Brain pericyte (primary cell): ENCODE results near the gene RAB4B.
A peak's percentile ranks its signal among the peaks of the same experiment; 100 is the strongest.
"Not testable (repeated sequence)": the region's sequence is repeated elsewhere in the genome, so short reads cannot be mapped to it uniquely, and the experiment has no call there.

Experiments used
- DNase-seq: peaks from one replicate; pipeline ENCODE4 v3.0.0-alpha.2; 2012; ENCODE audit warnings: low read depth, low spot score

The RAB4B gene, protein sequence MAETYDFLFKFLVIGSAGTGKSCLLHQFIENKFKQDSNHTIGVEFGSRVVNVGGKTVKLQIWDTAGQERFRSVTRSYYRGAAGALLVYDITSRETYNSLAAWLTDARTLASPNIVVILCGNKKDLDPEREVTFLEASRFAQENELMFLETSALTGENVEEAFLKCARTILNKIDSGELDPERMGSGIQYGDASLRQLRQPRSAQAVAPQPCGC

DNA sequence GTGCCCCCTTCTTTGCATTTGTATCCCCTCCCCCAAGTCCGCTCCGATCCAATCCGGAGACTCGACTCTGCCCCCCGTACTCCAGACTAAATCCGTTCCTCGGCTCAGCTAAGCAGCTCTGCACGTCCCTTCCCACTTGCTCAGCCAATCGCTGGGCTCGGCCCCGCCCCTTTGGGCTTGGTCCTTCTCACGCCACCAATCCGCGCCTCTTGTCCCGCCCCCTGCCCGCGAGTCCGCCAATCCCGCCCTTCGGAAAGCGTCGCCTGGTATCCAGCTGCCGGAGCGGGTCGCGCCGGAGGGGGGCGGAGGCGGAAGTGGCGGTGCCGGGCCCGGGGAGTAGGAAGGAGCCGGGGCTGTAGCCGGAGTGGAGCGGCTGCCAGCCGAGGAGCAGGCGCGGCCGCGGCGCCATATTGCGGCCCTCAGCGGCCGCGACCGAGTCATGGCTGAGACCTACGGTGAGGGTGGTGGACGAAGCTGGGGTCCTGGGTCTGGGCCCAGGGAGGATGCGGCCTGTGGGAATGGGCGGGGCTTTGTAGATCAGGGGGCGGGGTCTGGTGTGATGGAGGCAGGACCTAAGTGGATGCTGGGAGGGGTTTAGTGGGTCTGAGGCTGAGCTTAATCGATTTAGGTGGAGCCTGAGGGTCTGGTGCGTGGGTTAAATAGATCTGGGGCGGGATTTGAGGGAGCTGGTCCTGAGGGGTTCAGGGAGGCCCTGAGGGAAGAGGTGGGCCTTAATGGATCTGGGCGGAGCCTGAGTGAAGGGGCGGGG, at the start of gene RAB4B:
RAB4B (plus strand) TSS at position 311 of the 769 bp plus-strand sequence; CDS start at position 440, 129 bp downstream.
- peak; percentile 99 for DNase-seq

DNA sequence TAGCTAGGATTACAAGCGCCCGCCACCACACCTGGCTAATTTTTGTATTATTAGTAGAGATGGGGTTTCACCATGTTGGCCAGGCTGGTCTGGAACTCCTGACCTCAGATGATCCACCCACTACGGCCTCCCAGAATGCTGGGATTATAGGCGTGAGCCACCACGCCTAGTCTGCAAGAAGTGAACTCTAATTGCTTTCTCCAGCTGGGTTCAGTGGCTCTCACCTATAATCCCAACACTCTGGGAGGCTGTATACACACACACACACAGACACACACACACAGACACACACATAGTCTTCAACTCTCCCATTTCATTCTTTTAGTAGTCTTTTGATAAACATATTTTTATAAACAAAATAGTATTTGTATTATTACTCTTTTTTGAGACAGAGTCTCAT, 48.0 kb upstream of the RAB4B start:
- DNase-seq: not testable (repeated sequence)

DNA sequence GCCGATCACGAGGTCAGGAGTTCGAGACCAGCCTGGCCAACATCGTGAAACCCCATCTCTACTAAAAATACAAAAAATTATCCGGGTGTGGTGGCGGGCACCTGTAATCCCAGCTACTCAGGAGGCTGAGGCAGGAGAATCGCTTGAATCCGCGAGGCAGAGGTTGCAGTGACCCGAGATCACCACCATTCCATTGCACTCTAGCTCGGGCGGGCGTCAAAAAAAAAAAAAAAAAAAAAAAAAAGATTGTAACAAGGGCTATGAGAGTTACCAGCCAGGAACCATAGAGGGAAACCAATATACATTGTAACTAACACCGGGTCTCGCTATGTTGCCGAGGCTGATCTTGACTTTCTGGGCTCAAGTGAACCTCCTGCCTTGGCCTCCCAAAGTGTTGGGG, 45.7 kb upstream of the RAB4B start:
- not testable (repeated sequence) for DNase-seq

DNA sequence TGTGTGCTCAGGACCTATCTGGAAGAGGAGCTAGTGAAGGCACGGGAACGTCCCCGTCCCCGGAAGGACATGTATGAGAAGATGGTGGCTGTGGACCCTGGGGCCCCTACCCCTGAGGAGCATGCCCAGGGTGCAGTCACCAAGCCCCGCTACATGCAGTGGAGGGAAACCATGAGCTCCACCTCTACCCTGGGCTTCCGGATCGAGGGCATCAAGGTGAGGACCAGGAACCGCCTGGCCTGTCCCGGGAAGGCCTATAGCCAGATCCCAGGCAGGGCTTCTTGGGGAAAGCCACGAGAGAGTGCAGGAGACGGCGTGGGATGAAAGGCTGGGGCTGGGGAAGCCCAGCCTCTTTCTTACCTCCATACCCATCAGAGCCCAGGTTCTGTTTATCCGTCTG, 44.9 kb upstream of the RAB4B start:
- DNase-seq: no peak

DNA sequence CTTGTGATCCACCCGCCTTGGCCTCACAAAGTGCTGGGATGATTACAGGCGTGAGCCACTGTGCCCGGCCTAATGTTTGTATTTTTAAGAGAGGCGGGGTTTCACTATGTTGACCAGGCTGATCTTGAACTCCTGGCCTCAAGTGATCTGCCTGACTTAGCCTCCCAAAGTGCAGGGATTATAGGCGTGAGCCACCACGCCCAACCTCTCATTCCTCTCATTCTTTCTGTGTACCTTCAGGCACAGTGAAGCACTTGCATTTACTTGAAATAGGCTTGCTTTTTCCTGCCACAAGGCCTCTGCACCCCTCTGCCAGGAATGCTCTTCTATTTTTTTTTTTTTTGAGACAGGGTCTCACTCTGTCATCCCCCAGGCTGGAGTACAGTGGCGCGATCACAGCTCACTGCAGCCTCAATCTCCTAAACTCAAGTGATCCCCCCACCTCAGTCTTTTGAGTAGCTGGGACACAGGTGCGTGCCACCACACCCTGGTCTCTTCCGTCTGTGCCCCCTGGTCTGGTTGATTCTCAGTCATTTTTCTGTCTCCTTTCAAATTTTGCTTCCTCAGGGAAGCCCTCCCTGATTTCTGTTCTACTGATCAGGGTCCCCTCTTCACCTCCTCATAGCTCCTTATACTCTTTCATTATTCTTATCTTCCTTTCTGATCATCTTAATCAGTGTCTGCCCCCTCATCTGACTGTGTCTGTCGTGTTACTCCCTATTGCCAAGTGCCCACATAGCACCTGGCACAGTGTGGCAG, 42.9 kb upstream of the RAB4B start:
- DNase-seq: no peak

DNA sequence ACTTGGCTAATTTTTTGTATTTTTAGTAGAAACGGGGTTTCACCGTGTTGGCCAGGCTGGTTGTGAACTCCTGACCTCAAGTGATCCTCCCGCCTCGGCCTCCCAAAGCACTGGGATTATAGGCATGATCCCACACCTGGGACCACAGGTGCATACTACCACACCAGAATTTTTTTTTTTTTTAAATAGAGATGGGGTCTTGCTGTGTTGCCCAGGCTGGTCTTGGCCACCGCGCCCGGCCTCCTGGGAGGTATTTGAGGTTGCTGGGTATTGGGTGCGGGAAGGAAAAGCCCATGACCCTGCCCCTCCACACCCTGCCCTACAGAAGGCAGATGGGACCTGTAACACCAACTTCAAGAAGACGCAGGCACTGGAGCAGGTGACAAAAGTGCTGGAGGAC, 41.4 kb upstream of the RAB4B start:
- no peak for DNase-seq

DNA sequence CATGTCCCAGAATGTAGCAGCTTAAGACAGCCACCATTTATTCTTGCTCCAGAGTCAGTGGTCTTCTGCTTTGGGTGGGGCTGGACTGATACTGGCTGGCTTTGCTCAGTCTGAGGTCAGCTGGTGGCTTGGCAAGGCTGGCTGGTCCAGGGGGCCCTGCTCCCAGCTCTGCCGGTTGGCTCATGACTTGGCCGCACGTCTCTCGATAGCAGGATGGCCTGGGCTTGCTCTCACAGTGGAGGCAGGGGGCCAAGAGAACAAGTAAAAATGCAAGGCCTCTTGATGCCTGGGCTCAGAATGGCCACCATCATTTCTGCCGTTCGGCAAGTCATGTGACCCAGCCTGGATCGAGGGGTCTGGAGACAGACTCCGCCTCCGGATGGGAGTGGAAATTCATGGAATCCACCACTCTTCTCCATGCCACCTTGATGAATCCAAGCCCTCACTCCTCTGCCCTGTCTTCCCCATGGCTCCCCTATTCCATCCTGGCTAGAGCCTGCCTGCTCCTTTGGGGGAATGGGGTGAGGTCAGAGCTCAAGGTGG, 40.9 kb upstream of the RAB4B start:
- no peak for DNase-seq

DNA sequence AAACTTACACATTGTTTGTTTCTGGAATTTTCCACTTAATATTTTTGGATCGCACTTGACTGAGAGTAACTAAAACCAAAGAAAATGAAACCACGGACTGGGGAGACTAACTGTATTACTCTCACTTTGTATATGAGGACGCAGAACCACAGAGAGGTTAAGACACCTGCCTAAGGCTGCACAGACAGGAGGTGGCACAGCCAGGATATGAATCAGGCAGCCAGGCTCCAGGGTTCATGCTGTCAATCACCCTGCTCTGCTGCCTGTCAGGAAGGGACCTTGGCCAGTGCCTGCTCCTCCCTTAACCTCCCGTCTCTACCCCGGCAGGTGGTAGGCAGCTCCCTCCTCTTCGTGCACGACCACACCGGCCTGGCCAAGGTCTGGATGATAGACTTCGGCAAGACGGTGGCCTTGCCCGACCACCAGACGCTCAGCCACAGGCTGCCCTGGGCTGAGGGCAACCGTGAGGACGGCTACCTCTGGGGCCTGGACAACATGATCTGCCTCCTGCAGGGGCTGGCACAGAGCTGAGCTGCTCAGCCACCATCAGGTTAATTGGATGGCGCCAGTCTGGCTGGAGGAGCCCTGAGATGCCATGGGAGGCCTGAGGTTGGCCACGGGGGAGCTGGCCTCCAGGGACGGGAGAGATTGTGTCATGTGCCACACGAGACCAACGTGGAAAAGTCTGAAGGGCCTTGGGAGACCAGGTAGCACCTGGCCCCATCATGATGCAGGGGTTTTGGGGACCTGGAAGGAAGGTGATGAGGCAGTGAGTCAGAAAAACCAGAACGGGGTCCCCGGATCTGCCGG, 38.8 kb upstream of the RAB4B start:
- no peak for DNase-seq

DNA sequence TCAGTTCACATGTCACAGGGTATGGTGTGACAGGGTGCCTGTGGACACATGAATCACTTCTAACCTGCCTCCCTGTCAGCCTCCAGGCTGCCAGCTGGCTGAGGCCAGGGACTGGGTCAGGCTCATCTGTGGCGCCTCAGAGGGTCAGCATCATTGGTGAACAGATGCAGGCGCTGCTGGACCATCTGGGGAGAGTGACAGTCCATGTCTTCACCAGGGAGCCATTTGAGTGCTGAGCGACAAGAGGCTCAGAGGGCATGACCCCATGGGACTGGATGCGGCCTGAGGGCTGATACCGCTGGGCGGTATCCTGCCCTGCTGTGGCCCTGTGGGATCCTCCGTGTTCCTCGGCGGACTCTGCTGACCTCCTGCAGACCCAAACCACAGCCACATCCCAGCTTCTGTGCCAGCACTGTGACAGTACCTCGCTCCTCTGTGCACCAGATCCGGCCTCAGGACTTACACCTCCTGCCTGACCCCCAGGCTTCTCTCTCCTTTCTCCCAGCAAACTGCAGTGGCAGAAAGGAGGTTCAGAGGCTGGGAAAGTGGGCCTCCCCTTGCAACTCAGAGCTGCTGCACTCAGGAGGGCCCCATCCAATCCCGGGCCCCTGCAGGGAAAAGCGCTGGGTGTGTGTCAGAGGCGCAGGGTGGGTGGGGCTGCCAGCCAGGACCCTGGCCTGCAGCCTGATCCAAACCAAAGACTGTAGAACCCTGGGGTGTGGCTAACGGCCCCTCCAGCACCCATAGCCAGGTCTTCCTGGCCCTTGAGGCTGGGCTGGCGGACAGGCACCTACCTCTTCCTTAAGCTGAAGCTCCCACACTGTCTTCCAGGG, 38.0 kb upstream of the RAB4B start:
- no peak for DNase-seq

DNA sequence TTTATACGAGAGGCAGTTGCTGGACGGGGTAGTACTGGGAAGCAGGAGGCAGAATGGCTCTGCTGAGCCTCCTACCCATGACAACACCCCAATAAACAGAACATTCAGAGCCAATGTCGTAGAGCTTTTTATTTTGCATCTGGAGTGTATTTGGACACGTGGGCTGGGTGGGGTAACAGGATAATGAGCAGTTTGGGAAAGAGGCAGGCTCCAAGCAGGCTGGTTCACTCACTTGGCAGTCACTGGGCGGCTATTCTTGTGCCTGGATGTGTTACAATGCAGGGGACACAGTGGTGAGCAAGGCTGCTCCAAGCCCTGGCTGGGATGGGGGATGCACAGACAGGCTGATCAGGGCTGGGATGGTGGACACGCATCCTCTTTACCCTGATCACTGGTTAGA, 37.3 kb upstream of the RAB4B start:
- no peak for DNase-seq

DNA sequence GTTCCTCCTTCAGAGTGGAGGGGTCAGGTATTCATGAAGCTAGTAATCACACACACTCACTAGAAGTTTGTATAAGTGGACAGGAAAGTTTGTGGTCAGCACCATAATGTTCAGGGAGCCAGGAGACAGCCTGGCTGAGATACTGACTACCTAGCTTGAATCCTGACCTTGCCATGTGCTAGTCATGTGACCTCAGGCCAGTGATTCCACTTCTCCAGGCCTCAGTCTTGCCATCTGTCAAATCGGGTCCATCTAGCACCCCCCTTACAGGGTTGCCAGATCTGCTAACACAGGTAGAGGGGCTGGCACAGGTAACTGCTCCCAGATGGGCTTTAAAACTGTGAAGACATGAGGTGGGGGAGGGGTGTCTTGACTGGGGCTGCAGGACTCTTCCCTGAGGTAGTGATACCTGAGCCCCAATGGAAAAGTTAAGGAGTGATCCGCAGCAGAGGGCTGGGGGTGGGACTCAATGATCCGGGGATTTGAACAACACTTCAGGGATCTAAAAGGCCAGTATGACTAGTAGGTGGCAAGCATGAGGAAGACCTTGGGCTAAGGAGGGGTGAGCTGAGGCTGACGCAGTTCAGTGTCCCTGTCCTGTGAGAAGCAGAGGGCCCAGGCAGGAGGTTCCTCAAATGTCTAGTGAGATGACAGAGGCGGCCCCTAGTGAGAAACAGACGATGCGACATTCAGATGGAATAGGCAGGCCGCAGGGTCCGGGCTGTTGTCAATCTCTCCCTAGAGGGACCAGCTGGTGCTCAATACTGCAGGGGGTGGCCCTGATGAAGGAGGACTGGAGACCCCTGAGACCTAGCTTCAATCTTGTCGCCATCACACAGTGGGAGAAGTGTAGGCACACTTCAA, 36.3 kb upstream of the RAB4B start:
- DNase-seq: no peak

DNA sequence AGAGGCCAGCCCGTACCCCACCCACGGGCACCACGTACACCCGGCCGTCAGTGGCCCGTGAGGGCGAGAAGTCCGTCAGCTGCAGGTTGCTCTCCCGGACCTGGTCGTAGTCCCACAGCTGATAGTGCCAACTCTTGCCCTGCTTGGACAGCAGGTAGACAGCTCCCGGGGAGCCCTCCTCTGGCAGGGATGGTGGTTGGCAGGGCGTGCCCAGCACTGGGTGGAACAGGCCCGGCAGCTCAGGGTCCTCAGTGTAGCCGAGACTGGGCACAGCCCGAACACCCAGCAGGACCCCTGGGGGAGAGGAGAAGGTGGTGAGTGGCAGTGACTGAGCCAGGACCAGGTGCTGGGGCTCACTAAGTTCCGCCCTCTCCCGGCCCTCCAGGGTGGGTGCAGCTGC, 35.6 kb upstream of the RAB4B start:
- no peak for DNase-seq

DNA sequence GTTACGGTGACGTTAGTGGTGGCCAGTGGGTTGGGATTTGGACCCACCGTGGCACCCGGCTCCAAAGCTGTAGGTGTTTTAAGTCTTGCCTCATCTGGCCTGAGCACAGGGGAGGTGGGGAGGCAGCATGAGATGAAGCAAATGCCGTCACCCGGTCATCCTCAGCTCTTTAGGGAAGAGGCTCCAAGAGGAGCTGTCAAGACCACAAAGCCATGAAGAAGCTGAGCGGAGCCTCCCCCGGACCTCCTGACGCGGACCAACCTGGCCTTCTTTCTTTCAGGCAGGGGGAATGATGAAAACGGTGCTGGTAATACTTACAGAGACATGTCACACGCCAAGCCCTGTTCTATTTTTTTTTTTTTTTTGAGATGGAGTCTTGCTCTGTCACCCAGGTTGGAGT, 35.2 kb upstream of the RAB4B start:
- no peak for DNase-seq

DNA sequence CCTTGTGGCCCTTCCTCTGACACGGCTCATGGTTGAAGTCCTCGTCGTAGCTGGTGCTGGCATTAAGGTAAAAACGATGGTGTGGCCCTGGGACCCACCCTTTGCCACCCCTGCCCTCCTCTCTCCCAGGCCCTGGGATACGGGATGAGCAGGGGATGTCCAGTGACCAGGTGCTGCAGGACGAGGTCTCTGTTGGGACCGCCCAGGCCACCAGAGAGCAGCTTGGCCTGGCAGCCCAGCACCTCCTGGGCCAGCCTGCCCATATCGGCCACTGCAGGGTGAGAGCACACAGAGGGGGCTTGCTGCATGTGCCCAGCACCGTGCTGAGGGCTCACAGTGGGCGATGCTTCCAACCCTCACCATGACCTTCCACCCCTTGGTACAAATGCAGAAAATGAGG, 34.1 kb upstream of the RAB4B start:
- DNase-seq: no peak

DNA sequence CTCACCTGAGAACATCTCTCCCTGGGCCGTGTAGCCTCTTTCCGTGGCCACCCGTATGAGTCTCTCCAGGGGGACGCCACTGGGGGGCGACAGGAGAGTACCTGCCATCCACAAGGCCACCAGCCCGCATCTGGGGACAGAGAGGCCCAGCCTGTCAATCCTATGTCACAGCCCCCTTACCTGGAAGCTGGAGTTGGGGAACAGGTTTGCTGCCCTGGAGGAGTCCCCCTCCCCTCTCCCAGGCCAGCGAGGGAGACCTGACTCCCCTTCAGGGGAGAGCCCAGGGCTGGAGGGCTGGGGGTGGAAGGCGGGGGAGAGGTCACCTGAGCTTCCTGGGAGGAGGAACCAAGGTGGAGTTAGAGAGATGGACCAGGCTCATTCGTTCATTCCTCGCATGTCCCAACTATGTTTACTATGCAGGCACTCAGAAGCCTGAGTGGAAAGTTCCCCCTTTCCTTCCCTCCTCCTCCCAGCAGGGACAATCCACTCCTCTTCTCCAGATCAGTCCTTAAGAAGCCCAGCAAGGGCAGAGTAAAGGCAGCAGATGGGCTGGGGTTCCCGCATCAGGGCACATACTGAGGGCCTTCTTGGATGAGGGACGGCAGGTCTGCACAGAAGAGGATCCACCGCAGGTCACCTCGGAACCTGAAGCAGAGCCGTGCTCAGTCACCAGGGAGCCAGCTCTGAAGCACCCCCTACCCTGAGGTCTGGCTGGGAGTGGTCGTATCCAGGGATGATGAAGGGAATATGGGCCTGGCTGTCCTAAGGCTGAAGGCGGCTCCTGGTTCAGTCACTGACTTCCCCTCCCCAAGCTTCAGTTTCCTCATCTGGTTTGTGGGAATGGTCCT, 33.3 kb upstream of the RAB4B start:
- no peak for DNase-seq

DNA sequence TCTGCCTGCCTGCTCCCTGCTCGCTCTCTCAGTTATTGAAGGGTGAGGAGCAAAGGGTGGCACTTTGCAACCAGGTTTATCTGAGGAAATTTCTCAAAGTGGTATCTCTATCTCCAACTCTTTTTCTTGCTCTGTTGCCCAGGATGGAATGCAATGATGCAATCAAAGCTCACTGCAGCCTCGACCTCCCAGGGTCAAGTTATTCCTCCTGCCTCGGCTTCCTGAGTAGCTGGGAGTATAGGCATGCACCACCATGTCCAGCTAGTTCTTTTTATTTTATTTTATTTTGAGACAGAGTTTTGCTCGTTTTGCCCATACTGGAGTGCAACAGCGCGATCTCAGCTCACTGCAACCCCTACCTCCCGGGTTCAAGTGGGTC, 32.7 kb upstream of the RAB4B start:
- no peak for DNase-seq

DNA sequence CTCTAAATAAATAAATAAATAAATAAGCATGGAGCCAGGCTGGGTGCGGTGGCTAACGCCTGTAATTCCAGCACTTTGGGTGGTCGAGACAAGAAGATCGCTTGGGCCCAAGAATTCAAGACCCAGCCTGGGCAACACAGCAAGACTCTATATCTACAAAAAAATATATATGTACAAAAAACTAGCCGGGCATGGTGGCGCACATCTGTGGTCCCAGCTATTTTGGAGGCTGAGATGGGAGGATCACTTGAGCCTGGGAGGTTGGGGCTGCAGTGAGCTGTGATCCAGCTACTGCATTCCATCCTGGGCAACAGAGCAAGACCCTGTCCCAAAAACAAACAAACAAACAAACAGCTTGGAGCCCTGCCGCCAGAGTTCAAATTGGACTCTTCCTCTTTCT, 30.5 kb upstream of the RAB4B start:
- no peak for DNase-seq

DNA sequence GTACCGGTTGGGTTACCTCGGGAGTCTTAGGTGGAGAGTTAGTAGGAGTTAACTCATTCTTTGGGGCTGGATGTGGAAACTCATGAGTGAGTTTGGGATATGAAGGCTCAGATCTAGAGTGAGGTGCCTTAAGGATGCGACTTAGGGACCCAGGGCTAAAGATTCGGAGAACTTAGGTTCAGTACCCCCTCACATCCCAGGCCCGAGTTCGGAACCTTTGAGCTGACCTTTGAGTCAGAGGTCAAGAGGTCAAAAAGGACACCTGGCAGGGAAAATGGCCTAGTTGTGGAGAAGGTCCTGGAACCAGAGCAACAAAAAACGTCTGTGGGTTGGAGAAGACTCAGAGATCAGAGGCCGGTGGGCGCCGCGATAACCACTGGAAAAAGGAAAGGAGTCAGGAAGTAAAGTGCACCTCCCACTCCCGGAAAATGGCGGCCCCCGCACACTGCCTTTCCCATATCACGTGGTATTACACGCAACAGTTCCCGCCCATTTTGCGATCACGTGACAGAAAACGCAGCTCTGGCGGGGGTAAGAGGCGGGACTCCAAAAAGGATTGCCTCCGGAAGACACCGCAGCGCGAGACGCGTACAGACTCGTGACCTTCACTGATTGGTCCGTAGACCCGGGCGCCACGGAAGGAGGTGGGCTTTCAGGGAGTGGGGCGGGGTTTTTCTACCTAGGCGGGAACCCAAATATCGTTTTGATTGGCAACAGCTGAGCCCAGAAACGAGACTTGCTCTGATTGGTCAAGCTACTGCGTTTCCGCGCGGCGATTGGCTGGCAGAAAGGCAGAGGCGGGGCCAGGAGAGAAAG, 27.8 kb upstream of the RAB4B start, which contains the start of gene ACTMAP:
ACTMAP (minus strand) TSS at position 420 of the 816 bp plus-strand sequence. CDS start 674 bp downstream, outside the sequence.
- DNase-seq: peak; percentile 100
